ENCODE data around the gene TAF4. TPM values are rescaled to one million over a fixed set of nuclear protein-coding genes. Genes with fewer than 3 reads are reported as not detected.
"Not testable (repeated sequence)": the region's sequence is repeated elsewhere in the genome, so short reads cannot be mapped to it uniquely, and the experiment has no call there.

Gene TAF4
- total and polyA plus RNA-seq, 2 donors (not counting 1 experiment from before 2014, with no cell fraction given) = 2.6 to 3.0 TPM

DNA sequence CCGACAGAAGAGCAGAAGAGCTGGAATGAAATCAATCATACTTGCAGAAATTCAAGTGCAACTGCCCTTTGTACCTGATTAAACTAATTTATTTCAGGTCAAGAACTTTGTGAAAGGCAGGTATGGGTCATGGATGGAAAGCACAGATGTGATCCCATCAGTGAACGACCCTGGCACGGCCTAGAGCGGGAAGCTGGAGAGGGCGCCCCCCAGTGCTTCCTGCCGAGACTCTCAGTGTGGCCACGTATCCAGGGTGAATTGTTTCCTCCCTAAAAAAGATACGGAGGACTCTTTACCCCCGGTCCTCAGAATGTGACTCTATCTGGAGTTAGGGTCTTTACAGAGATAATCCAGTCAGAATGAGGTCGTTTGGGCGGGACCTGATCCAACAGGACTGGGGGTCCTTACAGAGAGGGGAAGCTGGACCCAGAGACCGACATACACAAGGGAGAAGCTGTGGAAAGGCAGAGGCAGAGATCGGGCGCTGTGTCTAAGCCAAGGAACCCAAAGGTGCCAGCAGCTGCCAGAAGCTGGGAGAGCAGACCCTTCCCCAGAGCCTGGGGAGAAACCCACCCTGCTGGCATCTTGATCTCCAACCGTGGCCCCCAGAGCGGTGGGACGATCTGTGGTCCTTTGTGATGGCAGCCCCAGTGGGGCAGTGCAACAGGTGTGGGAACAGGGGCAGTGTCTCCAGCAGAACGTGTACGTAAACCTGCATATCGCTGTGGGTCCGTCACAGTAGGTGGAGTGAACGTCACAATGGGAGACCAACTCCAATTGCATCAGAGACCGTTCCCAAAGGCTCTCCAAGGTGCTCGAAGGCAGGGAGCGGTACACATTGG, 91.9 kb downstream of the TAF4 start:
- Histone ChIP-seq H3K9ac (ENCODE audit: insufficient read depth, low read length) (no peak overlapping the region), H3K27me3 (ENCODE audit: control insufficient read depth, insufficient read depth, low read length) (no peaks in the 10 kb centered on the region), H3K27ac (ENCODE audit: insufficient read depth, low read length) (no peak overlapping the region), H3K79me2 (ENCODE audit: control insufficient read depth, insufficient read depth, low read length) (no peaks in the 10 kb centered on the region), H3K4me3 (replicated peaks in 1 of 4; ENCODE audit: control extremely low read depth in 1 of 4, insufficient read depth in 1 of 4, low read depth in 3 of 4, low read length in 4 of 4) (no peak overlapping the region), H2AFZ (ENCODE audit: low read length) (no peak overlapping the region), H3K9me3 (ENCODE audit: control insufficient read depth, insufficient read depth, low read depth, low read length) (no peaks in the 10 kb centered on the region), H3K4me2 (ENCODE audit: extremely low read depth, insufficient read depth, low read length) (no peak overlapping the region), H3K4me1 (ENCODE audit: control insufficient read depth, extremely low read depth, insufficient read depth, low read length) (no peaks in the 10 kb centered on the region), H4K20me1 (ENCODE audit: control insufficient read depth, extremely low read depth, insufficient read depth, low read length) (no peaks in the 10 kb centered on the region), H3K36me3 (ENCODE audit: control insufficient read depth, insufficient read depth, low read length) (peaks cover 5% of the 10 kb centered on the region)
- no peak for DNase-seq (ENCODE audit: low read depth in 2 of 2)
- TF ChIP-seq, protein P1, sequence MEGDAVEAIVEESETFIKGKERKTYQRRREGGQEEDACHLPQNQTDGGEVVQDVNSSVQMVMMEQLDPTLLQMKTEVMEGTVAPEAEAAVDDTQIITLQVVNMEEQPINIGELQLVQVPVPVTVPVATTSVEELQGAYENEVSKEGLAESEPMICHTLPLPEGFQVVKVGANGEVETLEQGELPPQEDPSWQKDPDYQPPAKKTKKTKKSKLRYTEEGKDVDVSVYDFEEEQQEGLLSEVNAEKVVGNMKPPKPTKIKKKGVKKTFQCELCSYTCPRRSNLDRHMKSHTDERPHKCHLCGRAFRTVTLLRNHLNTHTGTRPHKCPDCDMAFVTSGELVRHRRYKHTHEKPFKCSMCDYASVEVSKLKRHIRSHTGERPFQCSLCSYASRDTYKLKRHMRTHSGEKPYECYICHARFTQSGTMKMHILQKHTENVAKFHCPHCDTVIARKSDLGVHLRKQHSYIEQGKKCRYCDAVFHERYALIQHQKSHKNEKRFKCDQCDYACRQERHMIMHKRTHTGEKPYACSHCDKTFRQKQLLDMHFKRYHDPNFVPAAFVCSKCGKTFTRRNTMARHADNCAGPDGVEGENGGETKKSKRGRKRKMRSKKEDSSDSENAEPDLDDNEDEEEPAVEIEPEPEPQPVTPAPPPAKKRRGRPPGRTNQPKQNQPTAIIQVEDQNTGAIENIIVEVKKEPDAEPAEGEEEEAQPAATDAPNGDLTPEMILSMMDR (conservative IDR thresholded peaks at IDR 0.05 in 1 of 2, IDR thresholded peaks at IDR 0.05 in 1 of 2; ENCODE audit: low read depth in 1 of 2, low read length in 2 of 2) = no peak
- no peak for TF ChIP-seq EZH2 (IDR thresholded peaks at IDR 0.05; ENCODE audit: low read length, missing control alignments)

DNA sequence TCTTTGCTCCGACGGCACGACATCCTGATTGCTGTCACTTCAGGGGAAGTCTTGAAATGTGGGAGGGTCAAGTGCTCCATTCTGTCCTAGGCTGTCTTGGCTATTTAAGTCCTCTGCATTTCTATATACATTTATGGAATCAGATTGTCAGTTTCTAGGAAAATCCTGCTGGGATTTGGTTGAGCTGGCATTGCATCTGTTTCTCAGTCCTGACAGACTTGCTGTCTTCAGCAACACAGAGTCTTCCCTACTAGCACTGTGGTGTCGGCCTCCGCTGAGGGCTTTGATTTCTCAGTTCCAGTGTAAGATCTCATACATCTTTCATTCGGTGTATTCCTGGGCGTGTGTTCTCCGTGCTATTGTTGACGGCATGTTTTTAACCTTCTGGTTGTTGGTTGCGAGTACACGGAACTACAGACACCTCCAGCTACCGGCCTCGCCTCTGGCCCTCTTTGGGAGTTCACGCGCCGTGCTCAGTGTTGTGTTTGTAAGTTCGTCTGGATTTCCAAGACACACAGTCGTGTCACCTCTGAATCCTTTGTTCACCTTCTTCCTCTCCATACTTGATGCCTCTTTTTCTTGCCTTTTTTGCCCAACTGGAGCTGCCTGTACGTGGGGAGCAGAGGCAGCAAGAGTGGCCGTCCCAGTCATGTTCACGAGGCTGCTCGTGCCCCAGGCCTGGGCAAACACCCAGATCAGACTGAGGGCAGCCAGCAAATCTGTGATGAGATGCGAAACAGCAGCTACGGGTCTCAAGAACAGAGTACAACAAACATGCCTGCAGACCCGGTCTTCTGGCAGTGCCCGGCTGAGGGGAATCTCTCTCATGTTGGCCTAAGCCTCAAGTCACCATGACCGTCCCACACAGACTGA, 92.8 kb downstream of the TAF4 start:
- H4K20me1 ChIP-seq (ENCODE audit: control insufficient read depth, extremely low read depth, insufficient read depth, low read length) = no peaks in the 10 kb centered on the region
- no peak for TF ChIP-seq EZH2 (IDR thresholded peaks at IDR 0.05; ENCODE audit: low read length, missing control alignments)
- TF ChIP-seq, protein P1 (conservative IDR thresholded peaks at IDR 0.05 in 1 of 2, IDR thresholded peaks at IDR 0.05 in 1 of 2; ENCODE audit: low read depth in 1 of 2, low read length in 2 of 2) = no peak
- DNase-seq (ENCODE audit: low read depth in 2 of 2) = no peak
- H3K27me3 ChIP-seq (ENCODE audit: control insufficient read depth, insufficient read depth, low read length) = no peaks in the 10 kb centered on the region
- no peak overlapping the region for H3K27ac ChIP-seq (ENCODE audit: insufficient read depth, low read length)
- H3K4me3 ChIP-seq (replicated peaks in 1 of 4; ENCODE audit: control extremely low read depth in 1 of 4, insufficient read depth in 1 of 4, low read depth in 3 of 4, low read length in 4 of 4) = no peak overlapping the region
- no peak overlapping the region for H2AFZ ChIP-seq (ENCODE audit: low read length)
- H3K79me2 ChIP-seq (ENCODE audit: control insufficient read depth, insufficient read depth, low read length) = no peaks in the 10 kb centered on the region
- no peaks in the 10 kb centered on the region for H3K4me1 ChIP-seq (ENCODE audit: control insufficient read depth, extremely low read depth, insufficient read depth, low read length)
- H3K9me3 ChIP-seq (ENCODE audit: control insufficient read depth, insufficient read depth, low read depth, low read length) = no peaks in the 10 kb centered on the region
- H3K9ac ChIP-seq (ENCODE audit: insufficient read depth, low read length) = no peak overlapping the region
- peaks cover 5% of the 10 kb centered on the region for H3K36me3 ChIP-seq (ENCODE audit: control insufficient read depth, insufficient read depth, low read length)
- no peak overlapping the region for H3K4me2 ChIP-seq (ENCODE audit: extremely low read depth, insufficient read depth, low read length)

DNA sequence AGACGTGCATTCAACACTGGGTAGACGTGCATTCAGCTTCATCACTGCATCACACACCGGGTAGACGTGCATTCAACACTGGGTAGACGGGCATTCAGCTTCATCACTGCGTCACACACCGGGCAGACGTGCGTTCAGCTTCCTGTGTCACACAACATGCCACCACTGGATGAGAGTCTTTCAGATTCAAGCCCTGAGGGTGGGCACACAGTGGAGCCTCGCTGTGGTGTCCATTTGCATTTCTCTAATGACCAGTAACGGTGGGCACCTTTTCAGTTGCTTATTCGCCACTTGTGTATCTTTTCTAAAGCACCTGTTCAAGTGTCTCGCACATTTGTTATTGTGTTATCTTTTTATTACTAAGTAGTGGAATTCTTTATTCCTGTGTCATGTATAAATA, 94.1 kb downstream of the TAF4 start:
- not testable (repeated sequence) for H3K79me2 ChIP-seq (ENCODE audit: control insufficient read depth, insufficient read depth, low read length); H3K9ac ChIP-seq (ENCODE audit: insufficient read depth, low read length); H3K4me2 ChIP-seq (ENCODE audit: extremely low read depth, insufficient read depth, low read length); DNase-seq (ENCODE audit: low read depth in 2 of 2); H3K27ac ChIP-seq (ENCODE audit: insufficient read depth, low read length); H3K36me3 ChIP-seq (ENCODE audit: control insufficient read depth, insufficient read depth, low read length); H3K9me3 ChIP-seq (ENCODE audit: control insufficient read depth, insufficient read depth, low read depth, low read length); H4K20me1 ChIP-seq (ENCODE audit: control insufficient read depth, extremely low read depth, insufficient read depth, low read length); H3K4me1 ChIP-seq (ENCODE audit: control insufficient read depth, extremely low read depth, insufficient read depth, low read length); H3K27me3 ChIP-seq (ENCODE audit: control insufficient read depth, insufficient read depth, low read length); H3K4me3 ChIP-seq (replicated peaks in 1 of 4; ENCODE audit: control extremely low read depth in 1 of 4, insufficient read depth in 1 of 4, low read depth in 3 of 4, low read length in 4 of 4); H2AFZ ChIP-seq (ENCODE audit: low read length)

All from fibroblast of lung (primary cell).